Fibroblast of lung (primary cell): Measurements from ENCODE around the gene VPS50. TPM values are rescaled to one million over a fixed set of nuclear protein-coding genes. Genes with fewer than 3 reads are reported as not detected.

ENCODE experiments used
- DNase-seq, 2 donors: peaks; one replicate each; pipeline versions ENCODE4 v3.0.0 to v3.0.0-alpha.2; 2010; ENCODE audit warnings: low read depth in 2 of 2
- H2AFZ ChIP-seq: 2 replicates; pipeline ENCODE4 v1.5.1; 2012; ENCODE audit warnings: low read length, control low read depth, inconsistent platforms
- H3K27ac ChIP-seq: 2 replicates; pipeline ENCODE4 v1.5.1; 2011; ENCODE audit warnings: low read length, control low read depth; ENCODE audit not compliant: insufficient read depth
- H3K27me3 ChIP-seq: 2 replicates; pipeline ENCODE4 v1.5.1; 2011; ENCODE audit warnings: mild to moderate bottlenecking, low read length; ENCODE audit not compliant: control insufficient read depth, insufficient read depth
- H3K36me3 ChIP-seq: 2 replicates; pipeline ENCODE4 v1.5.1; 2011; ENCODE audit warnings: low read length; ENCODE audit not compliant: control insufficient read depth, insufficient read depth
- H3K4me1 ChIP-seq: 2 replicates; pipeline ENCODE4 v1.5.1; 2011; ENCODE audit warnings: low read length; ENCODE audit not compliant: control insufficient read depth, insufficient read depth; ENCODE audit errors: extremely low read depth
- H3K4me2 ChIP-seq: 2 replicates; pipeline ENCODE4 v1.5.1; 2011; ENCODE audit warnings: low read length, control low read depth; ENCODE audit not compliant: insufficient read depth; ENCODE audit errors: extremely low read depth
- H3K4me3 ChIP-seq, 4 experiments: fragments of 200-600 bp in 1 of 4; sonication (generic) in 1 of 4; replicated peaks in 1 of 4; 2 replicates each; pipeline ENCODE4 v1.5.1; 2011 to 2016; ENCODE audit warnings: low read length in 4 of 4, low read depth in 3 of 4, mild to moderate bottlenecking in 3 of 4, control low read depth in 2 of 4, inconsistent platforms in 1 of 4, mixed read lengths in 1 of 4; ENCODE audit not compliant: insufficient read depth in 1 of 4; ENCODE audit errors: control extremely low read depth in 1 of 4
- H3K79me2 ChIP-seq: 2 replicates; pipeline ENCODE4 v1.5.1; 2012; ENCODE audit warnings: mild to moderate bottlenecking, low read length, inconsistent platforms; ENCODE audit not compliant: control insufficient read depth, insufficient read depth
- H3K9ac ChIP-seq: 2 replicates; pipeline ENCODE4 v1.5.1; 2011; ENCODE audit warnings: mild to moderate bottlenecking, low read length, control low read depth; ENCODE audit not compliant: insufficient read depth
- H3K9me3 ChIP-seq: 2 replicates; pipeline ENCODE4 v1.5.1; 2012; ENCODE audit warnings: low read depth, low read length; ENCODE audit not compliant: control insufficient read depth, insufficient read depth
- H4K20me1 ChIP-seq: 2 replicates; pipeline ENCODE4 v1.5.1; 2011; ENCODE audit warnings: low read length; ENCODE audit not compliant: control insufficient read depth, insufficient read depth; ENCODE audit errors: extremely low read depth
- CTCF ChIP-seq, 2 donors: IDR thresholded peaks in 1 of 2; conservative IDR thresholded peaks in 1 of 2; 1 replicate in 1 of 2; 2 replicates in 1 of 2; pipeline ENCODE4 v1.5.1; 2011 to 2012; ENCODE audit warnings: low read length in 2 of 2, control low read depth in 1 of 2, inconsistent platforms in 1 of 2, low read depth in 1 of 2, mild to moderate bottlenecking in 1 of 2
- EZH2 ChIP-seq: IDR thresholded peaks from 2 replicates; pipeline ENCODE4 v1.5.1; 2012; ENCODE audit warnings: low read length, control low read depth, mild to moderate bottlenecking; ENCODE audit errors: missing control alignments
- polyA plus RNA-seq, 2 donors: library from polyadenylated mRNA; depleted of rRNA in 1 of 2; stranded (reverse) in 1 of 2; unstranded in 1 of 2; fragments of >200 nt; gene quantifications; 2 replicates each; pipeline ENCODE4 v1.2.1, GENCODE V29; 2011 to 2012; ENCODE audit warnings: missing spikeins in 1 of 2
- total RNA-seq: library from RNA; depleted of rRNA; stranded (reverse); fragments of >200 nt; gene quantifications from 2 replicates; pipeline ENCODE4 v1.2.1, GENCODE V29; 2014

Gene VPS50
- total and polyA plus RNA-seq, 2 donors (not counting 1 experiment from before 2014, with no cell fraction given), result 16.1 to 46.4 TPM

DNA sequence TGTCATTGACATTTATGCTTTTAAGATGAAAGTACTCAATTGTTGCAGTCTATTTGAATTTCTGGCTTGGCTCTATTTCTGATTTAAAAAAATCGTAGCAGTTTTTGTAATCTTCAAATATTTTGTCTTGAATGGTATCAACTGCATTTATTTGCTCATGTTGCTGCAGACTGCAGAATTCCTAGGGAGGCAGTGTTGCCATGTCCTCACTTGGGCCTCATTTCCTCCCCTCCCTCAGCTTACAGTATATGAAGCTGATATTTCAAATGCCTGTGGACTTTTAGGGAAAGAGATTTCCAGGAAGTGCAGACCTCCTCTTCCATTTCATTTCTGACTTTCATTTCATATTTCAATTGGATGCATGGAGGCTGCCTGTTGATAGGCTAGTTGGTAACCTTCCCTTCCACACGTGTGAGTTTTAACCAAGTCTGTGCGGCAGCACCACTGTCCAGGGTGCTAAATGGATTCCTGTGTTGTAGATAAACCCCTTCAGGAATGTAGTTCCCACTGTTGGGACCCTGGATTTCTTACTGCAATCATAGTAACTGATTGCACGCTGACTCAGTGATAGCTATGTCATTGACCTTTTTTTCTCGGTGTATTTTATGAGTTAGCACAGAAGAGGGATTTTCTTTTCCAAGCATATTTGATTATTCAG, 17.5 kb downstream of the VPS50 start:
- no peak overlapping the region for H3K27ac ChIP-seq
- no peaks in the 10 kb centered on the region for H3K4me1 ChIP-seq
- no peak overlapping the region for H2AFZ ChIP-seq
- DNase-seq, result peak in 1 of 2 donors; percentile 59
- H3K9ac ChIP-seq, result no peak overlapping the region
- H3K27me3 ChIP-seq, result no peaks in the 10 kb centered on the region
- H4K20me1 ChIP-seq, result no peaks in the 10 kb centered on the region
- H3K4me3 ChIP-seq, result no peak overlapping the region
- no peaks in the 10 kb centered on the region for H3K79me2 ChIP-seq
- H3K36me3 ChIP-seq, result no peaks in the 10 kb centered on the region
- no peaks in the 10 kb centered on the region for H3K9me3 ChIP-seq
- TF ChIP-seq EZH2 (no peak), CTCF (conservative IDR thresholded peaks at IDR 0.05 in 1 of 2, IDR thresholded peaks at IDR 0.05 in 1 of 2; ENCODE audit: low read depth in 1 of 2, low read length in 2 of 2) (no peak)
- H3K4me2 ChIP-seq, result no peak overlapping the region

GRCh38 chr7:93258661-93259060, 26.5 kb downstream of the VPS50 start:
- no peak overlapping the region for H3K4me2 ChIP-seq
- H3K4me3 ChIP-seq, result no peak overlapping the region
- peak in 1 of 2 donors; percentile 43 for DNase-seq
- no peak overlapping the region for H2AFZ ChIP-seq
- H3K79me2 ChIP-seq, result no peaks in the 10 kb centered on the region
- H3K27me3 ChIP-seq, result no peaks in the 10 kb centered on the region
- TF ChIP-seq EZH2, result no peak
- TF ChIP-seq CTCF (conservative IDR thresholded peaks at IDR 0.05 in 1 of 2, IDR thresholded peaks at IDR 0.05 in 1 of 2; ENCODE audit: low read depth in 1 of 2, low read length in 2 of 2), result no peak
- no peaks in the 10 kb centered on the region for H3K4me1 ChIP-seq
- H3K36me3 ChIP-seq, result no peaks in the 10 kb centered on the region
- no peak overlapping the region for H3K27ac ChIP-seq
- no peaks in the 10 kb centered on the region for H4K20me1 ChIP-seq
- H3K9ac ChIP-seq, result no peak overlapping the region
- H3K9me3 ChIP-seq, result no peaks in the 10 kb centered on the region

- Histone ChIP-seq H3K4me1 (no peaks in the 10 kb centered on the region), H3K9ac (no peak overlapping the region), H4K20me1 (no peaks in the 10 kb centered on the region), H2AFZ (no peak overlapping the region), H3K79me2 (no peaks in the 10 kb centered on the region), H3K27ac (no peak overlapping the region), H3K36me3 (no peaks in the 10 kb centered on the region), H3K4me2 (no peak overlapping the region), H3K4me3 (no peak overlapping the region), H3K9me3 (no peaks in the 10 kb centered on the region), H3K27me3 (no peaks in the 10 kb centered on the region)
- no peak for DNase-seq
- TF ChIP-seq CTCF (conservative IDR thresholded peaks at IDR 0.05 in 1 of 2, IDR thresholded peaks at IDR 0.05 in 1 of 2; ENCODE audit: low read depth in 1 of 2, low read length in 2 of 2), result no peak
- no peak for TF ChIP-seq EZH2
Observed at GRCh38 chr7:93262535-93262934, 30.4 kb downstream of the VPS50 start.
